KMS-11 (cell line): ENCODE measurements around the gene LCORL.
"Not testable (repeated sequence)": the region's sequence is repeated elsewhere in the genome, so short reads cannot be mapped to it uniquely, and the experiment has no call there.

Experiments
- H2AFZ ChIP-seq: fragments of 200-600 bp; sonication (generic); 2 replicates; pipeline ENCODE4 v1.6.1; 2016; ENCODE audit warnings: antibody characterized with exemption, mixed run types, low read depth
- H3K27ac ChIP-seq: fragments of 200-600 bp; sonication (generic); 2 replicates; pipeline ENCODE4 v1.6.1; 2016; ENCODE audit warnings: mild to moderate bottlenecking, mixed run types
- H3K27me3 ChIP-seq: fragments of 200-600 bp; sonication (generic); 2 replicates; pipeline ENCODE4 v1.6.1; 2017; ENCODE audit warnings: mild to moderate bottlenecking, low read depth, mixed run types, moderate library complexity; ENCODE audit not compliant: insufficient read depth
- H3K36me3 ChIP-seq: fragments of 200-600 bp; sonication (generic); 2 replicates; pipeline ENCODE4 v1.6.1; 2017; ENCODE audit warnings: mild to moderate bottlenecking, mixed run types; ENCODE audit not compliant: insufficient read depth
- H3K4me1 ChIP-seq: fragments of 200-600 bp; sonication (generic); 2 replicates; pipeline ENCODE4 v1.6.1; 2016; ENCODE audit warnings: mild to moderate bottlenecking, low read depth, mixed run types; ENCODE audit not compliant: poor library complexity, severe bottlenecking
- H3K4me2 ChIP-seq: fragments of 200-600 bp; sonication (generic); 2 replicates; pipeline ENCODE4 v1.7.0; 2016; ENCODE audit warnings: mild to moderate bottlenecking, mixed run types
- H3K4me3 ChIP-seq: fragments of 200-600 bp; sonication (generic); IDR thresholded peaks from 2 replicates; pipeline ENCODE4 v1.6.1; 2017; ENCODE audit warnings: low read depth, low read length, mixed read lengths; ENCODE audit not compliant: insufficient read depth
- H3K79me2 ChIP-seq: fragments of 200-600 bp; sonication (generic); 2 replicates; pipeline ENCODE4 v1.6.1; 2016; ENCODE audit warnings: low read depth, mixed run types; ENCODE audit not compliant: insufficient read depth
- H3K9ac ChIP-seq: fragments of 200-600 bp; sonication (generic); 2 replicates; pipeline ENCODE4 v1.6.1; 2016; ENCODE audit warnings: mild to moderate bottlenecking, mixed run types
- H4K20me1 ChIP-seq: fragments of 200-600 bp; sonication (generic); 2 replicates; pipeline ENCODE4 v1.6.1; 2016; ENCODE audit warnings: mild to moderate bottlenecking, mixed run types; ENCODE audit not compliant: insufficient read depth
- CTCF ChIP-seq: fragments of 200-600 bp; sonication (generic); conservative IDR thresholded peaks from 2 replicates; pipeline ENCODE4 v1.6.1; 2017; ENCODE audit warnings: low read depth, mild to moderate bottlenecking, antibody characterized with exemption, low read length, moderate library complexity, mixed read lengths

LCORL gene

GRCh38 chr4:17866810-17867209 lies 154.7 kb downstream of the LCORL start:
- Histone ChIP-seq H4K20me1 (no peaks in the 10 kb centered on the region), H3K9ac (no peak overlapping the region), H3K27ac (no peak overlapping the region), H3K4me2 (no peak overlapping the region), H3K27me3 (no peaks in the 10 kb centered on the region), H3K36me3 (no peaks in the 10 kb centered on the region), H3K79me2 (no peaks in the 10 kb centered on the region), H3K4me3 (no peak overlapping the region), H3K4me1 (no peaks in the 10 kb centered on the region), H2AFZ (no peak overlapping the region)
- no peak for TF ChIP-seq CTCF

- Histone ChIP-seq H3K4me2 (no peak overlapping the region), H3K79me2 (no peaks in the 10 kb centered on the region), H3K9ac (no peak overlapping the region), H3K4me3 (no peak overlapping the region), H4K20me1 (no peaks in the 10 kb centered on the region), H2AFZ (no peak overlapping the region), H3K27me3 (no peaks in the 10 kb centered on the region), H3K4me1 (no peaks in the 10 kb centered on the region), H3K36me3 (no peaks in the 10 kb centered on the region), H3K27ac (no peak overlapping the region)
- no peak for TF ChIP-seq CTCF
Observed at GRCh38 chr4:17865866-17866363, 155.6 kb downstream of the LCORL start.

GRCh38 chr4:17861906-17862305 lies 159.6 kb downstream of the LCORL start:
- not testable (repeated sequence) for H3K36me3 ChIP-seq, H3K27me3 ChIP-seq, H3K4me3 ChIP-seq, H2AFZ ChIP-seq, H3K9ac ChIP-seq, H3K4me1 ChIP-seq, H3K27ac ChIP-seq, H3K79me2 ChIP-seq, H3K4me2 ChIP-seq, H4K20me1 ChIP-seq

GRCh38 chr4:17859793-17860406 lies 161.7 kb downstream of the LCORL start:
- no peaks in the 10 kb centered on the region for H4K20me1 ChIP-seq
- H3K27me3 ChIP-seq: no peaks in the 10 kb centered on the region
- no peak for TF ChIP-seq CTCF
- H3K27ac ChIP-seq: no peak overlapping the region
- H3K4me1 ChIP-seq: no peaks in the 10 kb centered on the region
- no peaks in the 10 kb centered on the region for H3K36me3 ChIP-seq
- no peak overlapping the region for H3K4me2 ChIP-seq
- no peak overlapping the region for H3K9ac ChIP-seq
- no peaks in the 10 kb centered on the region for H3K79me2 ChIP-seq
- H3K4me3 ChIP-seq: no peak overlapping the region
- no peak overlapping the region for H2AFZ ChIP-seq

GRCh38 chr4:17854036-17854435 lies 167.5 kb downstream of the LCORL start:
- no peak overlapping the region for H3K9ac ChIP-seq
- no peak overlapping the region for H3K4me2 ChIP-seq
- H2AFZ ChIP-seq: no peak overlapping the region
- no peaks in the 10 kb centered on the region for H3K79me2 ChIP-seq
- H3K27ac ChIP-seq: no peak overlapping the region
- TF ChIP-seq CTCF: no peak
- no peaks in the 10 kb centered on the region for H3K4me1 ChIP-seq
- H3K36me3 ChIP-seq: no peaks in the 10 kb centered on the region
- H3K27me3 ChIP-seq: no peaks in the 10 kb centered on the region
- no peaks in the 10 kb centered on the region for H4K20me1 ChIP-seq
- no peak overlapping the region for H3K4me3 ChIP-seq
